GM12891 (cell line): ENCODE data around the gene ELOVL6.

Experiments
- POLR2A ChIP-seq: IDR thresholded peaks from 2 replicates; pipeline ENCODE4 v1.6.1; 2011; ENCODE audit warnings: low read depth, low read length, control low read depth
- POLR2AphosphoS5 ChIP-seq: IDR thresholded peaks from 2 replicates; pipeline ENCODE4 v1.6.1; 2011; ENCODE audit warnings: low read depth, low read length, control low read depth
- SPI1 ChIP-seq: IDR thresholded peaks from 2 replicates; pipeline ENCODE4 v1.6.1; 2011; ENCODE audit warnings: low read depth, low read length, control low read depth
- TAF1 ChIP-seq: IDR thresholded peaks from 2 replicates; pipeline ENCODE4 v1.6.1; 2011; ENCODE audit warnings: low read depth, low read length, control low read depth

DNA sequence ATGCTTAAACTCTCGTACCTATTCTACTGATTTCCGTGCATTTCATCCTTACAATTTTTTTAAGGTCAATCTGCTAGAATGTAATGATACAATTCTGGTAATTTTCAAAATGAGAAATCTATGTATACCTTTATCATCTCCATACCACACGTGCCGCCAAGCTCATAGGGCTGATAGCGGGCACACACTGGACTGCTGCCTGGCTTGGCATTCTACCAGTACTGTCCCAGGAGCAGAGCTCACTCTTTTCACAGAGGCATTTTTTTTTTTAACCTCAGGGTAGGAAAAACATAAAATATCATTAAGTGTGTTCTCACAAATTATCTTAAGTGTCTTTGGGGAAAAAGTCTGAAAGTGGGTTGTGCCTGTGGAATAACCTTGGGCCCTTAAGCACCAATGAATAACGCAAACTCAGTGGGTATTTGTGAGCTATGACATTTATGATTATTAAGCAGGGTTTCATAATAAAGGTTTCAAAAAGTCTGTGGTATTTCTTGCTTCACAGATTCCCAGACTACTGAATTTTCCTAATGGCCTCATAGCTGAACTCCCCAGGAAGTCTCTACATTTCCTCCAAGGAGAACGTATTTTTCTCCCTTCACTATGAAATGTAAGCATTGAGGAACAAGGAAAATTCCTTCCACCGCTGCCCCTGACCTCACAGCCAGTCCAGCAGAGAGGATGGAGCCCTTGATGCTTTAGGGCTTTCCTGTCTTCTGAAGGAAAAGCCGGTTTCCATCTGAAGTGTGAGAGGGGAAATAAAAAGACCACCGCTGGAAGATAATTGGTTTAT, 125.2 kb downstream of the ELOVL6 start:
- no peak for TF ChIP-seq SPI1
- no peak for TF ChIP-seq TAF1
- TF ChIP-seq POLR2A = no peak
- TF ChIP-seq POLR2AphosphoS5 = no peak
